ENCODE data around the gene RTP5.
"Not testable (repeated sequence)": the region's sequence is repeated elsewhere in the genome, so short reads cannot be mapped to it uniquely, and the experiment has no call there.

Gene RTP5

GRCh38 chr2:241871538-241872312, 2.2 kb downstream of the RTP5 start:
- H3K27ac ChIP-seq: no peak overlapping the region
- POLR2A ChIA-PET (ENCODE audit: low non-redundant PET): no interaction called here
- DNase-seq (ENCODE audit: low spot score): no peak
- CTCF ChIA-PET: interaction anchor here (0.6 to 0.8 kb wide), 2 partner anchors 136 to 410 kb away, joined by 3 read pairs; no protein-coding TSS in a partner anchor
- TF ChIP-seq CTCF (conservative IDR thresholded peaks at IDR 0.05; ENCODE audit: low read depth): no peak

GRCh38 chr2:241872313-241872642, 2.7 kb downstream of the RTP5 start:
- DNase-seq (ENCODE audit: low spot score): no peak
- CTCF ChIA-PET: interaction anchor here (0.6 to 0.8 kb wide), 2 partner anchors 136 to 411 kb away, joined by 3 read pairs; no protein-coding TSS in a partner anchor
- no peak for TF ChIP-seq CTCF (conservative IDR thresholded peaks at IDR 0.05; ENCODE audit: low read depth)
- POLR2A ChIA-PET (ENCODE audit: low non-redundant PET): no interaction called here
- H3K27ac ChIP-seq: no peak overlapping the region

GRCh38 chr2:241873081-241873802, 3.7 kb downstream of the RTP5 start:
- no peak for DNase-seq (ENCODE audit: low spot score)
- no peak for TF ChIP-seq CTCF (conservative IDR thresholded peaks at IDR 0.05; ENCODE audit: low read depth)
- H3K27ac ChIP-seq: no peak overlapping the region
- POLR2A ChIA-PET (ENCODE audit: low non-redundant PET): no interaction called here
- CTCF ChIA-PET: no interaction called here

- H3K27ac ChIP-seq: no peak overlapping the region
- DNase-seq (ENCODE audit: low spot score): no peak
- no peak for TF ChIP-seq CTCF (conservative IDR thresholded peaks at IDR 0.05; ENCODE audit: low read depth)
- CTCF ChIA-PET: no interaction called here
- POLR2A ChIA-PET (ENCODE audit: low non-redundant PET): no interaction called here
Measured at GRCh38 chr2:241873803-241874110, 4.2 kb downstream of the RTP5 start.

GRCh38 chr2:241874277-241874925, 4.9 kb downstream of the RTP5 start:
- DNase-seq (ENCODE audit: low spot score): no peak
- ChIA-PET POLR2A (ENCODE audit: low non-redundant PET) (no interaction called here), CTCF (no interaction called here)
- no peak overlapping the region for H3K27ac ChIP-seq
- no peak for TF ChIP-seq CTCF (conservative IDR thresholded peaks at IDR 0.05; ENCODE audit: low read depth)

GRCh38 chr2:241875754-241876527, 6.4 kb downstream of the RTP5 start:
- DNase-seq (ENCODE audit: low spot score); H3K27ac ChIP-seq; POLR2A ChIA-PET (ENCODE audit: low non-redundant PET); CTCF ChIA-PET: not testable (repeated sequence)
- peak; percentile 49 for TF ChIP-seq CTCF (conservative IDR thresholded peaks at IDR 0.05; ENCODE audit: low read depth)
